IPS-18a (cell line): ENCODE results near the gene HEXD.

Source experiments
- H3K27ac ChIP-seq: one replicate; pipeline ENCODE4 v1.5.1; 2013; ENCODE audit warnings: low read length
- H3K27me3 ChIP-seq: one replicate; pipeline ENCODE4 v1.6.1; 2013; ENCODE audit warnings: mild to moderate bottlenecking, low read length; ENCODE audit not compliant: control insufficient read depth, insufficient read depth
- H3K36me3 ChIP-seq: one replicate; pipeline ENCODE4 v1.6.1; 2013; ENCODE audit warnings: low read depth, low read length; ENCODE audit not compliant: control insufficient read depth
- H3K4me1 ChIP-seq: one replicate; pipeline ENCODE4 v1.6.1; 2013; ENCODE audit warnings: low read depth, low read length; ENCODE audit not compliant: control insufficient read depth
- H3K4me3 ChIP-seq: one replicate; pipeline ENCODE4 v1.5.1; 2013; ENCODE audit warnings: low read length
- H3K9ac ChIP-seq: one replicate; pipeline ENCODE4 v1.6.1; 2013; ENCODE audit warnings: mild to moderate bottlenecking, low read length, moderate library complexity
- H3K9me3 ChIP-seq: one replicate; pipeline ENCODE4 v1.6.1; 2013; ENCODE audit warnings: low read depth, low read length; ENCODE audit not compliant: control insufficient read depth

The HEXD gene

GRCh38 chr17:82414548-82415281 lies 3.4 kb upstream of the HEXD start:
- H3K27ac ChIP-seq = no peak overlapping the region
- no peaks in the 10 kb centered on the region for H3K4me1 ChIP-seq
- peaks cover 5% of the 10 kb centered on the region for H3K27me3 ChIP-seq
- H3K4me3 ChIP-seq = no peak overlapping the region
- no peaks in the 10 kb centered on the region for H3K36me3 ChIP-seq
- no peaks in the 10 kb centered on the region for H3K9me3 ChIP-seq
- H3K9ac ChIP-seq = no peak overlapping the region

GRCh38 chr17:82415336-82415735 lies 2.8 kb upstream of the HEXD start:
- no peaks in the 10 kb centered on the region for H3K9me3 ChIP-seq
- no peaks in the 10 kb centered on the region for H3K4me1 ChIP-seq

GRCh38 chr17:82415786-82416185 lies 2.4 kb upstream of the HEXD start:
- H3K4me1 ChIP-seq = no peaks in the 10 kb centered on the region
- H3K27ac ChIP-seq = no peak overlapping the region
- no peak overlapping the region for H3K9ac ChIP-seq

More at GRCh38 chr17:82415336-82415735, 2.8 kb upstream of the HEXD start:
- Histone ChIP-seq H3K4me3 (no peak overlapping the region), H3K27ac (no peak overlapping the region), H3K27me3 (peaks cover 5% of the 10 kb centered on the region), H3K9ac (no peak overlapping the region), H3K36me3 (no peaks in the 10 kb centered on the region)

GRCh38 chr17:82416264-82416663 lies 1.9 kb upstream of the HEXD start:
- no peaks in the 10 kb centered on the region for H3K4me1 ChIP-seq
- peaks cover 5% of the 10 kb centered on the region for H3K27me3 ChIP-seq

More at GRCh38 chr17:82415786-82416185, 2.4 kb upstream of the HEXD start:
- Histone ChIP-seq H3K4me3 (no peak overlapping the region), H3K9me3 (no peaks in the 10 kb centered on the region), H3K36me3 (no peaks in the 10 kb centered on the region), H3K27me3 (peaks cover 5% of the 10 kb centered on the region)

GRCh38 chr17:82416771-82417170 lies 1.4 kb upstream of the HEXD start:
- Histone ChIP-seq H3K27ac (no peak overlapping the region), H3K27me3 (peaks cover 5% of the 10 kb centered on the region), H3K9me3 (no peaks in the 10 kb centered on the region), H3K36me3 (no peaks in the 10 kb centered on the region), H3K4me3 (no peak overlapping the region), H3K4me1 (no peaks in the 10 kb centered on the region), H3K9ac (no peak overlapping the region)

More at GRCh38 chr17:82416264-82416663, 1.9 kb upstream of the HEXD start:
- Histone ChIP-seq H3K27ac (no peak overlapping the region), H3K9me3 (no peaks in the 10 kb centered on the region), H3K4me3 (no peak overlapping the region), H3K36me3 (no peaks in the 10 kb centered on the region), H3K9ac (no peak overlapping the region)

- Histone ChIP-seq H3K9me3 (no peaks in the 10 kb centered on the region), H3K27ac (no peak overlapping the region), H3K27me3 (peaks cover 5% of the 10 kb centered on the region), H3K36me3 (no peaks in the 10 kb centered on the region), H3K4me3 (peak overlapping the region; percentile 88), H3K9ac (peak overlapping the region; percentile 62), H3K4me1 (no peaks in the 10 kb centered on the region)
Observed at GRCh38 chr17:82419540-82419939, 1.4 kb downstream of the HEXD start.

GRCh38 chr17:82424001-82424862 lies 6.1 kb downstream of the HEXD start:
- H3K9ac ChIP-seq = no peak overlapping the region
- no peaks in the 10 kb centered on the region for H3K4me1 ChIP-seq
- H3K4me3 ChIP-seq = no peak overlapping the region
- no peaks in the 10 kb centered on the region for H3K9me3 ChIP-seq
- no peaks in the 10 kb centered on the region for H3K36me3 ChIP-seq
- no peak overlapping the region for H3K27ac ChIP-seq
- peaks cover 3% of the 10 kb centered on the region for H3K27me3 ChIP-seq

GRCh38 chr17:82424863-82425159 lies 6.7 kb downstream of the HEXD start:
- Histone ChIP-seq H3K36me3 (no peaks in the 10 kb centered on the region), H3K9ac (no peak overlapping the region), H3K4me3 (no peak overlapping the region), H3K9me3 (no peaks in the 10 kb centered on the region), H3K27me3 (no peaks in the 10 kb centered on the region), H3K4me1 (no peaks in the 10 kb centered on the region), H3K27ac (no peak overlapping the region)

- Histone ChIP-seq H3K9me3 (no peaks in the 10 kb centered on the region), H3K9ac (no peak overlapping the region), H3K4me1 (no peaks in the 10 kb centered on the region), H3K4me3 (no peak overlapping the region), H3K27ac (no peak overlapping the region), H3K36me3 (no peaks in the 10 kb centered on the region), H3K27me3 (no peaks in the 10 kb centered on the region)
Observed at GRCh38 chr17:82428546-82428945, 10.4 kb downstream of the HEXD start.

- no peaks in the 10 kb centered on the region for H3K4me1 ChIP-seq
- no peak overlapping the region for H3K9ac ChIP-seq
Observed at GRCh38 chr17:82429824-82430223, 11.7 kb downstream of the HEXD start.

GRCh38 chr17:82432017-82432416 lies 13.9 kb downstream of the HEXD start:
- peaks cover 6% of the 10 kb centered on the region for H3K36me3 ChIP-seq
- H3K9ac ChIP-seq = no peak overlapping the region
- no peak overlapping the region for H3K4me3 ChIP-seq
- H3K27ac ChIP-seq = no peak overlapping the region
- no peaks in the 10 kb centered on the region for H3K9me3 ChIP-seq
- H3K27me3 ChIP-seq = no peaks in the 10 kb centered on the region
- H3K4me1 ChIP-seq = no peaks in the 10 kb centered on the region

More at GRCh38 chr17:82429824-82430223, 11.7 kb downstream of the HEXD start:
- no peak overlapping the region for H3K27ac ChIP-seq
- H3K9me3 ChIP-seq = no peaks in the 10 kb centered on the region
- H3K4me3 ChIP-seq = no peak overlapping the region
- no peaks in the 10 kb centered on the region for H3K27me3 ChIP-seq
- no peaks in the 10 kb centered on the region for H3K36me3 ChIP-seq
